Renal pelvis (tissue), 4 donors: ENCODE measurements around the gene S100A9. TPM values are rescaled to one million over a fixed set of nuclear protein-coding genes. Genes with fewer than 3 reads are reported as not detected.
"Not testable (repeated sequence)": the region's sequence is repeated elsewhere in the genome, so short reads cannot be mapped to it uniquely, and the experiment has no call there.

Source experiments
- DNase-seq: peaks from one replicate; pipeline ENCODE4 v3.0.0-alpha.2; 2013
- polyA plus RNA-seq, 3 donors: library from polyadenylated mRNA; unstranded; fragments of 120-200 nt; gene quantifications; one replicate each; pipeline ENCODE4 v1.2.1, GENCODE V29; 2013; ENCODE audit not compliant: insufficient read length in 3 of 3

The S100A9 gene
- polyA plus RNA-seq, 3 donors, result 9.1 to 27.1 (median 20.4) TPM

GRCh38 chr1:153343040-153343681, 14.5 kb upstream of the S100A9 start:
- no peak for DNase-seq

- DNase-seq, result no peak
These were observed 13.6 kb upstream of the S100A9 start for GRCh38 chr1:153343811-153344717.

- no peak for DNase-seq
These were observed 13.0 kb upstream of the S100A9 start for GRCh38 chr1:153344718-153345025.

- DNase-seq, result no peak
These were observed 12.2 kb upstream of the S100A9 start for GRCh38 chr1:153345187-153346076.

GRCh38 chr1:153346077-153346723, 11.5 kb upstream of the S100A9 start:
- DNase-seq, result no peak

- not testable (repeated sequence) for DNase-seq
These were observed 10.6 kb upstream of the S100A9 start for GRCh38 chr1:153347049-153347448.

- no peak for DNase-seq
These were observed 9.8 kb upstream of the S100A9 start for GRCh38 chr1:153347856-153348255.

GRCh38 chr1:153348511-153349362, 8.9 kb upstream of the S100A9 start, which contains the start of gene PGLYRP4:
Gene PGLYRP4, minus strand, starts transcription at chr1:153348841. Its CDS starts 909 bp downstream, at chr1:153347932.
- DNase-seq, result no peak

- no peak for DNase-seq
These were observed 8.0 kb upstream of the S100A9 start for GRCh38 chr1:153349363-153350320.

GRCh38 chr1:153350321-153350957, 7.2 kb upstream of the S100A9 start:
- no peak for DNase-seq

GRCh38 chr1:153352523-153352922, 5.1 kb upstream of the S100A9 start:
- DNase-seq, result peak; percentile 46

- no peak for DNase-seq
These were observed 4.3 kb upstream of the S100A9 start for GRCh38 chr1:153353226-153353947.

- no peak for DNase-seq
These were observed 3.0 kb upstream of the S100A9 start for GRCh38 chr1:153354515-153355193.

GRCh38 chr1:153355445-153356071, 2.1 kb upstream of the S100A9 start:
- DNase-seq, result no peak

GRCh38 chr1:153356392-153357075, 1.1 kb upstream of the S100A9 start:
- DNase-seq, result no peak

GRCh38 chr1:153357076-153357852, 390 bp upstream of the S100A9 start:
- DNase-seq, result no peak
